NCI-H2196 (cell line): ENCODE data around the gene CCDC187.
"Not testable (repeated sequence)": the region's sequence is repeated elsewhere in the genome, so short reads cannot be mapped to it uniquely, and the experiment has no call there.

ENCODE experiments used
- DNase-seq: peaks from one replicate; lab custom pipeline; 2025; ENCODE audit not compliant: unreplicated experiment; lab: John Stamatoyannopoulos, UW

Gene CCDC187

GRCh38 chr9:136328011-136328621, 24.2 kb upstream of the CCDC187 start:
- peak; percentile 12 for DNase-seq

- peak; percentile 48 for DNase-seq
These were observed 23.5 kb upstream of the CCDC187 start, which contains the start of gene GPSM1 for GRCh38 chr9:136327304-136327974. Gene GPSM1 (plus strand): TSS chr9:136327539. CDS start chr9:136327696, 157 bp downstream.

- no peak for DNase-seq
These were observed 22.9 kb upstream of the CCDC187 start for GRCh38 chr9:136326761-136327303.

DNA sequence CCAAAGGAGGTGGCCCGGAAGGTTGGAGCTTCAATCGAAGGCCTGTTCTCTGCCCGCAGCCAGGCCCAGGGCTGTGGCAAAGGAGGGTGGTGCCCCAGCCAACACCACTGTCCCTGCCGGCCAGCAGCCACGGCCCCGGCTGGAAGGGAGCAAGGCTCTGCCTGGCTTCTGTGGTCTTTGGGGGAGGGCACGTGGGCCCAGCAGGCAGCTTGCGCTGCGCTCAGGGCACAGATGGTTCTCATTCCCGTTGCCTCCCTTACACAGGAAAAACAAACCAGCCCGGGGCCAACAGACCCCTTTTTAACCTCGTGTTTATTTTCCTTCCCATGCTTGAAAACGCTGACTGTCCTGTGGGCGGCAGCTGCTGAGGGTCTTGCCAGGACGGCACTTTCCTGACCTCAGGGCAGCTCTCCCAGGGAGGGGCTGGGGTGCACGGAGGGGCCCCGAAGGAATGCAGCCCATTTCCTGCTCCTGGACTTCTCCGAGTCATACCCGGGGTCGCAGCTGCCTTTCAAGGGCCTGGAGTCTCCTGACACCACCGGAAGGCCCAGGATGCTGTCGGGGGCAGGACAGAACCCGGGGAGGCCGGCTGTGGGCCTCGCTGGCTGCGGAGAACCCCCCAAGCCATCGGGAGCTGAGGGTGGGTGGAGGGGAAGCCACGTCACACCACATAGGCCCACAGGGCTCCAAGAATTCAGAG, 22.3 kb upstream of the CCDC187 start:
- no peak for DNase-seq

GRCh38 chr9:136325358-136325757, 21.5 kb upstream of the CCDC187 start:
- no peak for DNase-seq

DNA sequence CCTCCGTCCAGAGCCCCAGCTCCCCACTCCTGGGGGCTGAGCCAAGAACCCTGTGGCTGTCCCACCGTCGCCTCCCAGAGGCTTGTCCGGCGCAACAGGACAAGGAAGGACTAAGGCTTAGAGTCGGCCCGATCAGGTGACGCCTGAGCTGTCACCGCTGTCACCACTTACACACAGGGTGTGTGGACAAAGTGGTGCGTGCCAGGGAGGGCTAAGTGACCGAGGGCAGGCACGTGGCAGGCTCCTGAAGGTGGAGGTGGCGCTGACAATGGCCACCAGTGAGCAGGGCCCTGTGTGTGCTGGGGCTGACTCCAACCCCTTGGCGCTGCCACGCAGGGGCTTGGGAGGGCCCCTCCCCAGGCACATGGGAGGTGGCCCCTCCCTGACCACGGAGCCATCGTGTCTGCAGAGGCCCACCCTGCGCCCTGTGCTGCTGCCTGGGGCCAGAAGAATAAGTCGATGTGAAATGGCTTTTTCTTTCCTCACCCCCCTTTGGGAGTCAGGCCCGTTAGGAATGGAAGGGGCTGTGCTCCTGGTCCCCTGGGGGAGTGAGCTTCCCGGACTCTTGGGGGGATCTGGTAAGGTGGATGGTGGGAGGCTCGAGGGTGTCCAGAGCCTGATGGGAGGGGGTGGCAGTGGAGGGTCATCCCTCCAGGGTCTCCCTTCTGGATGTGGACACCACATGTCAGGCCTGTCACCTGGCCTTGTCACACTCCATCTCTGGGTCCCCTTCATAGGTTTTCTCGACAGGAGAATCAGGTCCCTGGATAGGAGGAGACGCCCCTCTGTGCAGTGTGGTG, 20.8 kb upstream of the CCDC187 start:
- DNase-seq, result peak; percentile 23

GRCh38 chr9:136323371-136323789, 19.5 kb upstream of the CCDC187 start:
- DNase-seq, result peak; percentile 55

- no peak for DNase-seq
These were observed 18.9 kb upstream of the CCDC187 start for GRCh38 chr9:136322756-136323330.

- no peak for DNase-seq
These were observed 17.7 kb upstream of the CCDC187 start for GRCh38 chr9:136321561-136321960.

- DNase-seq, result not testable (repeated sequence)
These were observed 17.1 kb upstream of the CCDC187 start for GRCh38 chr9:136320972-136321371.

GRCh38 chr9:136319955-136320354, 16.1 kb upstream of the CCDC187 start:
- DNase-seq, result not testable (repeated sequence)

DNA sequence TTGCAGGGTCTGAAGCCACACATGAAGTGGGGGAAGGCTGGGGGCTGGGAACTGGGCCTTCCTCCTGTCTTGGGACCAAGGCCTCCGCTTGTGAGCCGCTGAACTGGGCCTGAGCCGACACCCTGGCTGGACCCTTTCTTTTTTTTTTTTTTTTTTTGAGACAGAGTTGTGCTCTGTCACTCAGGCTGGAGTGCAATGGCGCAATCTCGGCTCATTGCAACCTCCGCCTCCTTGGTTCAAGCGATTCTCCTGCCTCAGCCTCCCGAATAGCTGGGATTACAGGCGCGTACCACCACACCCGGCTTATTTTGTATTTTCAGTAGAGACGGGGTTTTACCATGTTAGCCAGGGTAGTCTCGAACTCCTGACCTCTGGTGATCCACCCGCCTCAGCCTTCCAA, 15.3 kb upstream of the CCDC187 start:
- not testable (repeated sequence) for DNase-seq

DNA sequence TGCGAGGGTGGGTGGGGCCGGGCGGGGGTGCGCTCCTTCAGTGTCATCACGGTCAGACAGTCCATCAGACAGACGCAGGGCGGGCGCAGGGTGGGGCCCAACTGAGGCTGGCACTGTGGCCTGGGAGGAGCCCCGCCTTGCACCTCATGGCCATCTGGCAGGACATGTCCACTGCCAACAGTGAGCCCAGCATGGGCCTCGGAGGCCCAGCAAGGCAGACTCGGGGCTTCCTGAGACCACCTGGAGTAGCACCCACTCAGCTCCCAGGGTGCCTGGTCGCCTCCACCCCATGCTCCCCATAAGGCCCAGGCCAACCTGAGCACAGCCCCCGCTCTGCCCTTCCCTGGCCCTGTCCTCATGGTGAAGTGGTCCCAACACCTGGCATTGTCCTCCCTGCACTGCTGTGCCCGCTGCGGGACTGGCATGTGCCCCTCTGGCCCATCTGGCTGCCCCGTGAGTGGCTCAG, 14.9 kb upstream of the CCDC187 start:
- no peak for DNase-seq

GRCh38 chr9:136318111-136318775, 14.3 kb upstream of the CCDC187 start:
- no peak for DNase-seq

DNA sequence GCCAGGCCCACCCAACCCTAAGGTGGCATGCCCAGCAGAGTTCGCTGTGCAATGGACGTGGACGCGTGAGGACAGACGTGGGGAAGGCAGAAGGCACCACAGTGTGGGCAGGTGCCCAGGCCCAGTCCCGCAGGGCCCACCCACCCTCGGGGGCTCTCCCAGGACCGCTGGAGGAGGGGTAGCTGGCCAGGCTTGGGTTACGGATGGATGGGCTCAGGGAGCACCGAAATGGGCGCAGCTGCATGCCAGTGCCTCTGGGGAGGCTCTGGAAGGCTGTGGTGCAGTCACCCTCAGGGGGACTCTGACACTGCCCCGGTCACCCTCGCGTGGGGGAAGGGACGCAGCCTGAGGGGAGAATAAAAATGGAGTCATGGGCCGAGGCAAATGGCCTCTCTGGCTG, 13.8 kb upstream of the CCDC187 start:
- DNase-seq, result no peak

DNA sequence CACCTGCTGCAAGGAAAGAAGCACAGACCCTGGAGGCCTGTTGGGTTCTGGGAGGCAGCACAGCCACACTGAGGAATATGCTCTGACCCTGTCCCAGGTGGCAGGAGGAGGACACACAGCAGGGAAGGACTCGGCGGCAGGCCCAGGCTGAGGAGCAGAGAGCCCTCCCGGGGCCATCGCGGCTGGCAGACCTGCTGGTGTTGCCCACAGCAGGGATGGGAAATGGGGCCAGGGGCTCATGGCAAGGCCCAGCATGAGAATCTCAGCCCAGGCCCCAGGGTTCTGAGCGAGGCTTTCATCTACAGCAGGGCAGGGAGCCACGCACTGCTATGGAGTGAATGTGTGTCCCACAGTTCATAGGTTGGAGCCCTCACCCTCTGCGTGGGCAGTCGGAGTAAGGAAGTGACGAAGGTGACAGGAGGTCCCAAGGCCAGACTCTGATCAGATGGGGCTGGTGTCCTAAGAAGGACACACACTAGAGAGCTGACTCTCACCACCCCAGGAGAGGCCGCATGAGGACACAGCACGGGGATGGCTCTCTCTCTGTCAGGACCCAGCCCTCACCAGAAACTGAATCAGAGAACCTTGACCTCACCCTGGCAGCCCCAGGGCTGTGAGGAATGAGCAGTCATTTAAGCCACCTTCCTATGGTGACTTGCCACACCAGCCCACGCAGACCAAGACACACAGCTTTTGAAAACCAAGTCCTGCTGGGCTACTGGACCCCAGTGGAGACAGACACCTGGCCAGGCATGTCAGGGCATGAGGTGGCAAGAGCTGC, 13.2 kb upstream of the CCDC187 start:
- no peak for DNase-seq

DNA sequence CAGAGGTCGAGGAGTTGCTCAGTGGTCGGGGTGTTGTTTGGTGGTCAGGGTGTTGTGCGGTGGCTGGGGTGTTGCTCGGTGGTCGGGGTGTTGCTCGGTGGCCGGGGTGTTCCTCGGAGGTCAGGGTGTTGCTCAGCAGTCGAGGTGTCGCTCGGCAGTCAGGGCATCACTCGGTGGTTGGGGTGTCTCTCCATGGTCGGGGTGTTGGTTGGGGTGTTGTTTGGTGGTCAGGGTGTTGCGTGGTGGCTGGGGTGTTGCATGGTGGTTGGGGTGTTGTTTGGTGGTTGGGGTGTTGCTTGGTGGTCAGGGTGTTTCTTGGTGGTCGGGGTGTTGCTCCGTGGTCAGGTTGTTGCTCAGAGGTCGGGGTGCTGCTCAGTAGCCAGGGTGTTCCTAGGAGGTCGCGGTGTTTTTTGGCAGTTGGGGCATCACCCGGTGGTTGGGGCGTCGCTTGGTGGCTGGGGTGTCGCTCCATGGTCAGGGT, 12.4 kb upstream of the CCDC187 start:
- no peak for DNase-seq

GRCh38 chr9:136314944-136315343, 11.1 kb upstream of the CCDC187 start:
- no peak for DNase-seq

DNA sequence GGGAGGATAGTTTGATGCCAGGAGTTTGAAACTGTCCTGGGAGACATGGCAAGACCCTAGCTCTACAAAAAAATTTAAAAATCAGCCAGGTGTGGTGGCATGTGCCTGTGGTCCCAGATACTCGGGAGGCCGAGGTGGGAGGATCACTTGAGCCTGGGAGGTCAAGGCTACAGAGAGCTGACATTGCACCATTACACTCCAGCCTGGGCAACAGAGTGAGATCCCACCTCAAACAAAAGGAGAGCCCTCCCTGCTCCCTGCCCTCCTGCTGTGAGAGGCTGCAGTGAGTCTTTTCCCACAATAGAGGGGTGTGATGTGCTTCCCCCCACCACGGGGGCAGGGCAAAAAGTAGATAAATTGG, 10.1 kb upstream of the CCDC187 start:
- no peak for DNase-seq
